H1 (cell line): Measurements from ENCODE around the gene CHMP6. TPM values are rescaled to one million over a fixed set of nuclear protein-coding genes. Genes with fewer than 3 reads are reported as not detected.

Experiments used
- CTCF ChIA-PET: fragments of 300-600 bp; sonication (Branson Sonifier 250); formaldehyde crosslinking; loops from one replicate; lab custom pipeline; 2021; ENCODE audit not compliant: partially characterized antibody; lab: Charles Lee
- POLR2A ChIA-PET: fragments of 300-600 bp; sonication (Branson Sonifier 250); formaldehyde crosslinking; loops from one replicate; lab custom pipeline; 2021; ENCODE audit warnings: inconsistent platforms; ENCODE audit not compliant: partially characterized antibody; lab: Charles Lee
- DNase-seq, 2 experiments: peaks; one replicate each; pipeline versions ENCODE4 v3.0.0 to v3.0.0-alpha.2; 2010 to 2022; ENCODE audit warnings: low spot score in 2 of 2, low read depth in 1 of 2, mixed read lengths in 1 of 2
- FAIRE-seq: peaks from 2 replicates; lab custom pipeline; 2011; peaks lifted over from hg19 to GRCh38; lab: Jason Lieb, UNC
- H2AFZ ChIP-seq: 2 replicates; pipeline ENCODE4 v1.8.1; 2012; ENCODE audit warnings: low read length, inconsistent platforms
- H2AK5ac ChIP-seq: 2 replicates; pipeline ENCODE4 v1.6.1; 2013; ENCODE audit warnings: low read depth, low read length
- H2BK120ac ChIP-seq: replicated peaks from 2 replicates; pipeline ENCODE3; 2013; ENCODE audit warnings: low read depth, low read length, inconsistent platforms
- H2BK12ac ChIP-seq: 2 replicates; pipeline ENCODE4 v1.6.1; 2013; ENCODE audit warnings: low read depth, low read length
- H2BK15ac ChIP-seq: 2 replicates; pipeline ENCODE4 v1.6.1; 2013; ENCODE audit warnings: low read length
- H2BK20ac ChIP-seq: 2 replicates; pipeline ENCODE4 v1.6.1; 2013; ENCODE audit warnings: low read length
- H2BK5ac ChIP-seq: 2 replicates; pipeline ENCODE4 v1.6.1; 2013; ENCODE audit warnings: low read depth, low read length
- H3K14ac ChIP-seq: 2 replicates; pipeline ENCODE4 v1.6.1; 2013; ENCODE audit warnings: inconsistent platforms; ENCODE audit not compliant: insufficient read length
- H3K18ac ChIP-seq: 2 replicates; pipeline ENCODE4 v1.6.1; 2013; ENCODE audit warnings: low read length; ENCODE audit errors: extremely low read depth
- H3K23ac ChIP-seq: 2 replicates; pipeline ENCODE4 v1.6.1; 2013; ENCODE audit warnings: inconsistent platforms; ENCODE audit not compliant: insufficient read length
- H3K23me2 ChIP-seq: 2 replicates; pipeline ENCODE4 v1.6.1; 2013; ENCODE audit warnings: low read depth, low read length
- H3K27ac ChIP-seq: 2 replicates; pipeline ENCODE4 v1.6.1; 2011; ENCODE audit warnings: low read depth, low read length, inconsistent platforms
- H3K27me3 ChIP-seq, 4 experiments: replicated peaks in 1 of 4; 1 replicate in 1 of 4; 2 replicates in 3 of 4; pipeline versions ENCODE4 v1.6.1 to v1.8.1; 2011 to 2013; ENCODE audit warnings: low read length in 3 of 4, mild to moderate bottlenecking in 3 of 4, inconsistent platforms in 2 of 4, mixed read lengths in 2 of 4, moderate library complexity in 1 of 4; ENCODE audit not compliant: control insufficient read depth in 3 of 4, insufficient read depth in 3 of 4; ENCODE audit errors: extremely low read depth in 1 of 4
- H3K36me3 ChIP-seq, 4 experiments: 2 replicates each; pipeline versions ENCODE4 v1.6.1 to v1.8.1; 2011 to 2013; ENCODE audit warnings: mild to moderate bottlenecking in 4 of 4, low read length in 3 of 4, moderate library complexity in 2 of 4, control low read depth in 1 of 4, inconsistent platforms in 1 of 4; ENCODE audit not compliant: insufficient read depth in 4 of 4, control insufficient read depth in 2 of 4
- H3K4ac ChIP-seq: replicated peaks from 2 replicates; pipeline ENCODE3; 2013; ENCODE audit warnings: low read length, low read depth, mixed read lengths, inconsistent platforms; ENCODE audit not compliant: insufficient read length
- H3K4me1 ChIP-seq, 4 experiments: replicated peaks in 1 of 4; 1 replicate in 1 of 4; 2 replicates in 3 of 4; pipeline versions ENCODE4 v1.6.1 to v1.8.1; 2011 to 2013; ENCODE audit warnings: low read length in 3 of 4, inconsistent platforms in 2 of 4, mixed read lengths in 1 of 4; ENCODE audit not compliant: insufficient read depth in 4 of 4, control insufficient read depth in 3 of 4
- H3K4me2 ChIP-seq, 2 experiments: 2 replicates each; pipeline versions ENCODE4 v1.6.1 to v1.8.1; 2011 to 2013; ENCODE audit warnings: low read depth in 2 of 2, low read length in 2 of 2, control low read depth in 1 of 2, inconsistent platforms in 1 of 2, mild to moderate bottlenecking in 1 of 2; ENCODE audit not compliant: insufficient read depth in 1 of 2
- H3K4me3 ChIP-seq, 4 experiments: fragments of 200-600, 300-600 bp in 1 of 4; sonication (generic), shearing (Covaris generic), sonication (Bioruptor Twin) in 1 of 4; 2 replicates each; pipeline versions ENCODE4 v1.5.1 to v1.8.1; 2011 to 2016; ENCODE audit warnings: low read length in 4 of 4, low read depth in 3 of 4, control low read depth in 2 of 4, inconsistent platforms in 2 of 4, mild to moderate bottlenecking in 2 of 4, mixed read lengths in 1 of 4, moderate library complexity in 1 of 4; ENCODE audit not compliant: insufficient read depth in 2 of 4; ENCODE audit errors: extremely low read depth in 1 of 4
- H3K56ac ChIP-seq: replicated peaks from 2 replicates; pipeline ENCODE3; 2013; ENCODE audit warnings: low read depth, mild to moderate bottlenecking, mixed read lengths, low read length, inconsistent platforms; ENCODE audit not compliant: insufficient read length
- H3K79me1 ChIP-seq: 2 replicates; pipeline ENCODE4 v1.6.1; 2013; ENCODE audit warnings: low read depth, low read length, control low read depth
- H3K79me2 ChIP-seq, 2 experiments: 2 replicates each; pipeline versions ENCODE4 v1.6.1 to v1.8.1; 2012 to 2013; ENCODE audit warnings: low read length in 2 of 2, mild to moderate bottlenecking in 2 of 2, inconsistent platforms in 1 of 2; ENCODE audit not compliant: insufficient read depth in 2 of 2, control insufficient read depth in 1 of 2
- H3K9ac ChIP-seq, 4 experiments: replicated peaks in 1 of 4; 1 replicate in 1 of 4; 2 replicates in 3 of 4; pipeline versions ENCODE4 v1.6.1 to v1.8.1; 2011 to 2013; ENCODE audit warnings: low read depth in 3 of 4, low read length in 3 of 4, control low read depth in 2 of 4, mild to moderate bottlenecking in 2 of 4, moderate library complexity in 2 of 4, inconsistent platforms in 1 of 4; ENCODE audit errors: extremely low read depth in 1 of 4
- H3K9me3 ChIP-seq, 2 experiments: 2 replicates each; pipeline versions ENCODE4 v1.6.1 to v1.8.1; 2012 to 2013; ENCODE audit warnings: mild to moderate bottlenecking in 2 of 2, moderate library complexity in 2 of 2, control low read depth in 1 of 2, inconsistent platforms in 1 of 2, low read depth in 1 of 2, low read length in 1 of 2, mixed read lengths in 1 of 2; ENCODE audit not compliant: insufficient read depth in 2 of 2
- H4K20me1 ChIP-seq, 2 experiments: replicated peaks in 1 of 2; 2 replicates each; pipeline versions ENCODE3 to v1.8.1; 2011 to 2013; ENCODE audit warnings: inconsistent platforms in 2 of 2, low read length in 2 of 2, mild to moderate bottlenecking in 1 of 2; ENCODE audit not compliant: insufficient read depth in 2 of 2, control insufficient read depth in 1 of 2
- H4K5ac ChIP-seq: 2 replicates; pipeline ENCODE4 v1.6.1; 2013; ENCODE audit warnings: low read length, low read depth, mixed read lengths, inconsistent platforms; ENCODE audit not compliant: insufficient read length
- H4K8ac ChIP-seq: 2 replicates; pipeline ENCODE4 v1.8.0; 2013; ENCODE audit warnings: mild to moderate bottlenecking, moderate library complexity, low read length, inconsistent platforms; ENCODE audit not compliant: insufficient read depth; ENCODE audit errors: extremely low read depth
- H4K91ac ChIP-seq: replicated peaks from 2 replicates; pipeline ENCODE3; 2013; ENCODE audit warnings: low read length, mixed read lengths, inconsistent platforms; ENCODE audit not compliant: insufficient read length
- GABPA ChIP-seq: IDR thresholded peaks from 2 replicates; pipeline ENCODE4 v1.6.1; 2011; ENCODE audit warnings: mild to moderate bottlenecking, low read length, moderate library complexity, borderline replicate concordance; ENCODE audit not compliant: insufficient read depth
- MAFK ChIP-seq: IDR thresholded peaks from 2 replicates; pipeline ENCODE4 v1.6.1; 2012; ENCODE audit warnings: low read depth, mild to moderate bottlenecking, improper control_type of control experiment, low read length
- RAD21 ChIP-seq, 2 experiments: IDR thresholded peaks in 1 of 2; conservative IDR thresholded peaks in 1 of 2; 2 replicates each; pipeline ENCODE4 v1.6.1; 2011; ENCODE audit warnings: low read depth in 2 of 2, low read length in 2 of 2, improper control_type of control experiment in 1 of 2, inconsistent platforms in 1 of 2, mild to moderate bottlenecking in 1 of 2, moderate library complexity in 1 of 2
- whole genome bisulfite sequencing, 2 experiments: shearing (Covaris generic) in 1 of 2; methylation state at CpG; one replicate each; pipeline versions ENCODE4 v1.1.6 to v1.1.7; 2013 to 2015; ENCODE audit warnings: low lambda C conversion rate in 2 of 2, mixed read lengths in 2 of 2, inconsistent platforms in 1 of 2, low coverage in 1 of 2, missing lambda C conversion rate in 1 of 2; ENCODE audit not compliant: insufficient replicate concordance in 2 of 2, insufficient coverage in 1 of 2, insufficient read length in 1 of 2; ENCODE audit errors: extremely low coverage in 1 of 2, missing lambda C conversion rate in 1 of 2; 5-methylcytosine and 5-hydroxymethylcytosine counted together
- polyA plus RNA-seq, 7 experiments: library from polyadenylated mRNA; depleted of rRNA in 3 of 7; stranded (reverse) in 5 of 7; unstranded in 2 of 7; fragments of >200 nt in 5 of 7; fragments of 200-250 nt in 2 of 7; gene quantifications; 1 replicate in 5 of 7; 2 replicates in 1 of 7; 4 replicates in 1 of 7; pipeline versions ENCODE4 v1.2.1 to v1.2.3, GENCODE V29; 2011 to 2013; ENCODE audit warnings: missing spikeins in 2 of 7, mixed read lengths in 2 of 7
- total RNA-seq: library from RNA; stranded (reverse); fragmentation: NEBNext Ultra II Directional; extraction: Animal tissue kit (Norgen Biotek cat#: 25700); gene quantifications from 2 replicates; pipeline ENCODE4 v1.2.1, GENCODE V29; 2021
- TF ChIP-seq, protein P1 (sequence below), 3 experiments: IDR thresholded peaks; 1 replicate in 2 of 3; 2 replicates in 1 of 3; pipeline versions ENCODE4 v1.5.1 to v1.6.1; 2011; ENCODE audit warnings: low read length in 3 of 3, mild to moderate bottlenecking in 3 of 3, inconsistent platforms in 2 of 3, low read depth in 1 of 3, moderate library complexity in 1 of 3; ENCODE audit not compliant: insufficient read depth in 1 of 3; ENCODE audit errors: control extremely low read depth in 1 of 3

The CHMP6 gene
- total and polyA plus RNA-seq, 2 of the 8 experiments (the other 6 are each of a cell fraction or from before 2014, with no cell fraction given), result 15.7 to 24.3 TPM

DNA sequence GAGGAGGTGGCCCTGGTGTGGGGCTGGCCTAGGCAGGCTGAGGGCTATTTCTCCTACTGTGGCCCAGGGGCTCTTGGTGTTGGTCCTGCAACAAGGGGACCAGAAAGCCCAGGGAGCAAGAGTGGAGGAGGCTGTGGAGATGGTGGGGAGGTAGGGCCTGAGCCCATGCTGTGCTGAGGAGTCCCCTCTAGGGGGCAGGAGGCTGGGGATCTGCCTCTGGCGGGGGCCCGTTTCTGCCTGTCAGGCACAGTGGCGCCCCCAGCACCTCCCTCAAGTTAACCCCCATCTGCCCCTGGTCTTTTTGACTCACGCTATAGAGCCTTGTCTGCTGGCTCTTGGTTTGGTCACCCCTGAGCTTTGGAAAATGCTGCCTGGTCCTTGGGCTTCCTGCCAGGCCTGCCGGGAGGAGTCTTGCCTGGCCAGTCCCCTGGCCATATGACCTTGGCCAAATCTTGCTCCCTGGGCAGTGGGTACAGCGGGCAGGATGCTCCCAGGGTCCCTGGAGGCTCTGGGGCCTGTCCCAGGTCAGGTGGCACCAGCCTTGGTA, 49.2 kb downstream of the CHMP6 start:
- no peak for FAIRE-seq
- DNase-seq, result peak in 1 of 2 experiments; percentile 78
- H2BK12ac ChIP-seq, result no peak overlapping the region
- ChIA-PET CTCF (interaction anchor here (0.6 to 15.3 kb wide), 18 partner anchors 8 to 56 kb away, joined by 3 to 103 read pairs (median 5); no protein-coding TSS in a partner anchor), POLR2A (interaction anchor here (0.6 to 1.5 kb wide), 3 partner anchors 10 to 335 kb away, joined by 3 to 4 read pairs (median 3); no protein-coding TSS in a partner anchor)
- no peaks in the 10 kb centered on the region for H3K9me3 ChIP-seq
- no peak overlapping the region for H3K9ac ChIP-seq
- no peak overlapping the region for H2AK5ac ChIP-seq
- H4K20me1 ChIP-seq, result peaks cover 7 to 36% of the 10 kb centered on the region in 2 experiments
- no peak overlapping the region for H3K4me2 ChIP-seq
- peaks cover 0 to 6% (median 0%) of the 10 kb centered on the region in 4 experiments; a peak in 3 of 7 replicates for H3K27me3 ChIP-seq
- no peak overlapping the region for H3K14ac ChIP-seq
- H2BK20ac ChIP-seq, result no peak overlapping the region
- H3K4ac ChIP-seq, result no peak overlapping the region
- H4K5ac ChIP-seq, result no peak overlapping the region
- peaks cover under 1% of the 10 kb centered on the region; the same call in 1 of the 2 replicates for H3K23me2 ChIP-seq
- H3K36me3 ChIP-seq, result no peaks in the 10 kb centered on the region
- H4K8ac ChIP-seq, result no peak overlapping the region
- H3K4me1 ChIP-seq, result peaks cover 0 to 17% (median 6%) of the 10 kb centered on the region in 4 experiments; a peak in 6 of 7 replicates
- H2BK5ac ChIP-seq, result no peak overlapping the region
- H3K27ac ChIP-seq, result no peak overlapping the region
- no peak overlapping the region for H3K23ac ChIP-seq
- 65% methylated on average over 6 of the region's 6 CpGs; no CpG with 5 or more reads in 1 of the 2 experiments for WGBS, 2 experiments
- no peak overlapping the region for H2BK120ac ChIP-seq
- H4K91ac ChIP-seq, result no peak overlapping the region
- no peak overlapping the region for H3K18ac ChIP-seq
- peaks cover 16% of the 10 kb centered on the region for H3K79me1 ChIP-seq
- no peak overlapping the region for H2BK15ac ChIP-seq
- peak; percentile 74; the same call in 1 of the 2 replicates for TF ChIP-seq GABPA
- no peak for TF ChIP-seq MAFK
- TF ChIP-seq, protein P1, sequence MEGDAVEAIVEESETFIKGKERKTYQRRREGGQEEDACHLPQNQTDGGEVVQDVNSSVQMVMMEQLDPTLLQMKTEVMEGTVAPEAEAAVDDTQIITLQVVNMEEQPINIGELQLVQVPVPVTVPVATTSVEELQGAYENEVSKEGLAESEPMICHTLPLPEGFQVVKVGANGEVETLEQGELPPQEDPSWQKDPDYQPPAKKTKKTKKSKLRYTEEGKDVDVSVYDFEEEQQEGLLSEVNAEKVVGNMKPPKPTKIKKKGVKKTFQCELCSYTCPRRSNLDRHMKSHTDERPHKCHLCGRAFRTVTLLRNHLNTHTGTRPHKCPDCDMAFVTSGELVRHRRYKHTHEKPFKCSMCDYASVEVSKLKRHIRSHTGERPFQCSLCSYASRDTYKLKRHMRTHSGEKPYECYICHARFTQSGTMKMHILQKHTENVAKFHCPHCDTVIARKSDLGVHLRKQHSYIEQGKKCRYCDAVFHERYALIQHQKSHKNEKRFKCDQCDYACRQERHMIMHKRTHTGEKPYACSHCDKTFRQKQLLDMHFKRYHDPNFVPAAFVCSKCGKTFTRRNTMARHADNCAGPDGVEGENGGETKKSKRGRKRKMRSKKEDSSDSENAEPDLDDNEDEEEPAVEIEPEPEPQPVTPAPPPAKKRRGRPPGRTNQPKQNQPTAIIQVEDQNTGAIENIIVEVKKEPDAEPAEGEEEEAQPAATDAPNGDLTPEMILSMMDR (IDR thresholded peaks at IDR 0.05; ENCODE audit: control extremely low read depth in 1 of 3, insufficient read depth in 1 of 3, low read depth in 1 of 3, low read length in 3 of 3), result peak; percentile 73 to 91 (median 75)
- peak; percentile 42 to 44; a peak in 2 of 4 replicates for TF ChIP-seq RAD21 (IDR thresholded peaks at IDR 0.05 in 1 of 2, conservative IDR thresholded peaks at IDR 0.05 in 1 of 2; ENCODE audit: low read depth in 2 of 2, low read length in 2 of 2)
- peaks cover 0 to 46% of the 10 kb centered on the region in 2 experiments; a peak in 2 of 4 replicates for H3K79me2 ChIP-seq
- H3K56ac ChIP-seq, result no peak overlapping the region
- no peak overlapping the region for H3K4me3 ChIP-seq
- H2AFZ ChIP-seq, result no peak overlapping the region
